ENCODE results near the gene CIRBP. TPM values are rescaled to one million over a fixed set of nuclear protein-coding genes. Genes with fewer than 3 reads are reported as not detected.
A peak's percentile ranks its signal among the peaks of the same experiment; 100 is the strongest.

Gene CIRBP
- total RNA-seq, 3 donors from 2014 or later (not counting 1 experiment from before 2014, with no cell fraction given), result 410 to 454 (median 440) TPM

DNA sequence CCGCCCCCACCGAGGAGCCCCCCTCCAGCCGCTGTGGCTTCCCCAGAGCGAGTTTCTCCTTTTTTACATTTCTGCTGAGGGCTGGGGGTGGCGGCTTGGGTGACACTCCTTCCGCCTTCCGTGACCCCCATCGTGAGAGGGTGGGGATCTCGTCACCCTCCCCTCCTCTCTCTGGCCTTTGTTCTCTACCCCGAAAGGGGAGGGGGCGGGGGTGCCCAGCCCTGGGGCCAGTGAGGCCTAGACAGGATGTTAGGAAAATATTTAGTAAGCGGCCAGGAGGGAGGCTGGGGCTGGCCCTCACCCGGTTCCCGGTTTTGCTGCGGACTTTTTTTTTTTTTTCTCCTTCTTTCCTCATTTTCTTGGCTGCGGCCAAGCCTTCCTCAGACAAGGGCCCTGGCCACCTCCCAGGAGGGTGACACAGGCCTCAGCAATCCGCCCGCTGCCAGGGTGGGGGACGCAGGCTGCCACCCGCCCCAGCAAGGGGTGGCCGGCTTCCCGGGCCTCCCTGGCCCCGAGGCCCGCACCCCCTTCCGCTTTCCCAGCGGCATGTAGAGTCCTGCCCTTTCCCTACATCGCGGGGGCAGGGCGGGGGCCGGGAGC is 16.8 kb upstream of the CIRBP start:
- peak overlapping the region; percentile 82 for H3K4me3 ChIP-seq (ENCODE audit: low read length)

DNA sequence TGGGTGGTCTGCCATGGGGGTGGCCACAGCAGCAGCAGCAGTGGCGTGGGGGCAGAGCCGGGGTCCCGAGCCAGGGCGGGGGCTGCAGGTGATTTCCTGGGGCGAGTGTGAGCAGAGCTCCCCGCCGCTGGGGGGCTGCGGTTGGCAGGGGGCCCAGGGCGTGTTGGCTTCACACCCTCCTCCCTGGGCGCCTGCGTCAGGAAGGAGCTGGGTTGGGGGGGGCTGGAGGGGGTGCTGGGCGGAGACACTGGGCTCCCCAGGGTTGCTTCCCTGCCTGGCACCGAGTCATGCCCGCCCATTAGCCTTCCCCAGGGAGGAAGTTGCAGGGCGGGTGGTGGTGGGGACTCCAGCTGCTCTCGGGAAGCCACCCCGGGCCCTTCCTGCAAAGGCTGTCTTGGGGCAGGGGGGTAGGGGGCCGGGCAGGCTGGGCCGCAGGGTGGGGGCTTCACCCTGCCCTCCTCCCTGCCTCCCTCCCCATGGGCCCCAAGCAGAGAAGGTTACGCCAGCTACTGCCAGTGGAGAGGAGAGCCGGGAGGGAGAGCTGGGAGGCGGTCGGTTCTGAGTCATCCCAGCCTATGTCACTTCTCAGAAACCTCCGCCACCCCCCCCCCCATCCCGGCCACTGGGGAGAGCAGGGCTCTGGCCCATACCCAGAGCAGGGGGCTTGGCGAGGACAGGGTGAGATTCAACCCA is 16.2 kb upstream of the CIRBP start:
- peak overlapping the region; percentile 93 to 97 for H3K27ac Mint-ChIP-seq
- H3K36me3 ChIP-seq (ENCODE audit: control insufficient read depth, insufficient read depth, low read length), result peaks cover 47% of the 10 kb centered on the region
- peak; percentile 74 to 90 for DNase-seq
- H3K27ac ChIP-seq (ENCODE audit: low read length), result peak overlapping the region; percentile 99
- peak overlapping the region; percentile 86 for H3K4me3 Mint-ChIP-seq
- no peaks in the 10 kb centered on the region for H3K27me3 ChIP-seq (ENCODE audit: control insufficient read depth, insufficient read depth, low read length)
- intact Hi-C loops (cut with micrococcal nuclease), result no loop called here
- H3K36me3 Mint-ChIP-seq, result no peaks in the 10 kb centered on the region
- no peaks in the 10 kb centered on the region for H3K9me3 ChIP-seq (ENCODE audit: control insufficient read depth, insufficient read depth, low read length)
- peaks cover 6 to 36% of the 10 kb centered on the region in 2 donors for H3K4me1 Mint-ChIP-seq
- H3K27me3 Mint-ChIP-seq (ENCODE audit: low read depth in 2 of 2), result no peaks in the 10 kb centered on the region
- H3K4me3 ChIP-seq (ENCODE audit: low read length), result peak overlapping the region; percentile 82
- TF ChIP-seq, protein P1, sequence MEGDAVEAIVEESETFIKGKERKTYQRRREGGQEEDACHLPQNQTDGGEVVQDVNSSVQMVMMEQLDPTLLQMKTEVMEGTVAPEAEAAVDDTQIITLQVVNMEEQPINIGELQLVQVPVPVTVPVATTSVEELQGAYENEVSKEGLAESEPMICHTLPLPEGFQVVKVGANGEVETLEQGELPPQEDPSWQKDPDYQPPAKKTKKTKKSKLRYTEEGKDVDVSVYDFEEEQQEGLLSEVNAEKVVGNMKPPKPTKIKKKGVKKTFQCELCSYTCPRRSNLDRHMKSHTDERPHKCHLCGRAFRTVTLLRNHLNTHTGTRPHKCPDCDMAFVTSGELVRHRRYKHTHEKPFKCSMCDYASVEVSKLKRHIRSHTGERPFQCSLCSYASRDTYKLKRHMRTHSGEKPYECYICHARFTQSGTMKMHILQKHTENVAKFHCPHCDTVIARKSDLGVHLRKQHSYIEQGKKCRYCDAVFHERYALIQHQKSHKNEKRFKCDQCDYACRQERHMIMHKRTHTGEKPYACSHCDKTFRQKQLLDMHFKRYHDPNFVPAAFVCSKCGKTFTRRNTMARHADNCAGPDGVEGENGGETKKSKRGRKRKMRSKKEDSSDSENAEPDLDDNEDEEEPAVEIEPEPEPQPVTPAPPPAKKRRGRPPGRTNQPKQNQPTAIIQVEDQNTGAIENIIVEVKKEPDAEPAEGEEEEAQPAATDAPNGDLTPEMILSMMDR (IDR thresholded peaks at IDR 0.05), result no peak
- H3K4me1 ChIP-seq (ENCODE audit: control insufficient read depth, insufficient read depth, low read length), result peaks cover 65% of the 10 kb centered on the region
- peak; percentile 9 to 15 (median 13) for ATAC-seq
- WGBS (ENCODE audit: insufficient coverage), result 0% methylated on average over 19 of the region's 26 CpGs
- no peaks in the 10 kb centered on the region for H3K9me3 Mint-ChIP-seq

More for the DNA sequence above, 16.8 kb upstream of the CIRBP start:
- Mint-ChIP-seq H3K9me3 (no peaks in the 10 kb centered on the region), H3K4me3 (peak overlapping the region; percentile 95), H3K36me3 (no peaks in the 10 kb centered on the region), H3K27me3 (ENCODE audit: low read depth in 2 of 2) (no peaks in the 10 kb centered on the region), H3K27ac (peak overlapping the region; percentile 93 to 97), H3K4me1 (peaks cover 0 to 30% of the 10 kb centered on the region in 2 donors)
- H3K9me3 ChIP-seq (ENCODE audit: control insufficient read depth, insufficient read depth, low read length), result no peaks in the 10 kb centered on the region
- ATAC-seq (peak; percentile 9 to 41 (median 18)), DNase-seq (peak in 1 of 2 donors; percentile 86)
- TF ChIP-seq, protein P1 (IDR thresholded peaks at IDR 0.05), result no peak
- no peaks in the 10 kb centered on the region for H3K27me3 ChIP-seq (ENCODE audit: control insufficient read depth, insufficient read depth, low read length)
- H3K27ac ChIP-seq (ENCODE audit: low read length), result peak overlapping the region; percentile 99
- peaks cover 41% of the 10 kb centered on the region for H3K36me3 ChIP-seq (ENCODE audit: control insufficient read depth, insufficient read depth, low read length)
- under 1% methylated on average over 19 of the region's 30 CpGs for WGBS (ENCODE audit: insufficient coverage)
- H3K4me1 ChIP-seq (ENCODE audit: control insufficient read depth, insufficient read depth, low read length), result peaks cover 65% of the 10 kb centered on the region
- intact Hi-C loops (cut with micrococcal nuclease), result no loop called here

DNA sequence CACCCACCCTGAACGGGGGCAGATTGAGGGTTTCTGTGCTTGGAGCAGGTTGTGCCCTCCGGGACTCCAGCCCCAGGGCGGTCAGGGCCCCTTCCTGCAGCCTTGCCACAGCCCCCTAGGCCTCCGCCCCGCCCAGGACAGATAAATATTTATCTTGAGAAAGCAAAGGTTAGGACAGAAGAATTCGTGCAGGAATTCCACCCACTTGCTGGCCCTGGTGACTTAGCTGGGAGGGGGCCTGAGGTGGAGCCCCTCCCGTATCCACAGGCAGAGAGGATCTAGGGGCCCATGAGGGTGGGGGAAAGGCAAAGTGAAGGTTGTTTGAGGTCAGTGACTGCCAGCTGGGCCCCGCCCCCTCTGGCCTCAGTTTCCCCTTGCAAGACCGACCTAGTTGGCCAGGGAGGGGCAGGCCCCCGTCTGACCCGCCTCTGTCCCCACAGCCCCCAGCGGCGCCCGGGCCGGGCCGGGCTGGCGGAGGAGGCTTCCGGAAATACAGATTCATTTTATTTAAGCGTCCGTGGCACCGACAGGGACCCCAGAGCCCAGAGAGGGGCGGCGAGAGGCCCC is 15.5 kb upstream of the CIRBP start:
- intact Hi-C loops (cut with micrococcal nuclease), result no loop called here

More for the DNA sequence above, 15.5 kb upstream of the CIRBP start:
- Mint-ChIP-seq H3K36me3 (no peaks in the 10 kb centered on the region), H3K27ac (peak overlapping the region; percentile 93 to 97), H3K9me3 (no peaks in the 10 kb centered on the region), H3K4me3 (peak overlapping the region; percentile 86), H3K4me1 (peaks cover 9 to 42% of the 10 kb centered on the region in 2 donors), H3K27me3 (ENCODE audit: low read depth in 2 of 2) (no peaks in the 10 kb centered on the region)
- H3K4me3 ChIP-seq (ENCODE audit: low read length), result peak overlapping the region; percentile 82
- H3K27ac ChIP-seq (ENCODE audit: low read length), result peak overlapping the region; percentile 99
- ATAC-seq, result no peak
- DNase-seq, result no peak
- peaks cover 52% of the 10 kb centered on the region for H3K36me3 ChIP-seq (ENCODE audit: control insufficient read depth, insufficient read depth, low read length)
- TF ChIP-seq, protein P1 (IDR thresholded peaks at IDR 0.05), result no peak
- H3K9me3 ChIP-seq (ENCODE audit: control insufficient read depth, insufficient read depth, low read length), result no peaks in the 10 kb centered on the region
- 30% methylated on average over 23 of the region's 23 CpGs for WGBS (ENCODE audit: insufficient coverage)
- H3K4me1 ChIP-seq (ENCODE audit: control insufficient read depth, insufficient read depth, low read length), result peaks cover 68% of the 10 kb centered on the region
- H3K27me3 ChIP-seq (ENCODE audit: control insufficient read depth, insufficient read depth, low read length), result no peaks in the 10 kb centered on the region
